GM23338 (cell line): ENCODE data around the gene HPS5. TPM values are rescaled to one million over a fixed set of nuclear protein-coding genes. Genes with fewer than 3 reads are reported as not detected.

Experiments used
- ATAC-seq: fragments of 200-7000 bp; cut with Tn5 transposase; 3 replicates; pipeline ENCODE4 v1.9.1; 2020
- DNase-seq: peaks from one replicate; pipeline ENCODE4 v3.0.0-alpha.2; 2015; ENCODE audit warnings: low spot score
- H2AFZ ChIP-seq: fragments of 200-600 bp; sonication (generic); 2 replicates; pipeline ENCODE4 v1.8.0; 2016; ENCODE audit warnings: antibody characterized with exemption, mild to moderate bottlenecking, moderate library complexity
- H3F3A ChIP-seq: fragments of 200-600 bp; sonication (generic); replicated peaks from 2 replicates; pipeline ENCODE4 v1.8.0; 2017; ENCODE audit warnings: antibody characterized with exemption, mixed run types, low read depth
- H3K27ac ChIP-seq: fragments of 200-600 bp; sonication (generic); 2 replicates; pipeline ENCODE4 v1.6.1; 2016; ENCODE audit warnings: low read depth
- H3K27me3 ChIP-seq: fragments of 200-600 bp; sonication (generic); 2 replicates; pipeline ENCODE4 v1.8.0; 2016; ENCODE audit warnings: mild to moderate bottlenecking, mixed run types, moderate library complexity; ENCODE audit not compliant: insufficient read depth
- H3K36me3 ChIP-seq: fragments of 200-600 bp; sonication (generic); 2 replicates; pipeline ENCODE4 v1.8.0; 2016; ENCODE audit warnings: mild to moderate bottlenecking; ENCODE audit not compliant: insufficient read depth
- H3K4me1 ChIP-seq: fragments of 200-600 bp; sonication (generic); 2 replicates; pipeline ENCODE4 v1.8.0; 2016; ENCODE audit warnings: mild to moderate bottlenecking, moderate library complexity; ENCODE audit not compliant: insufficient read depth
- H3K4me2 ChIP-seq: fragments of 200-600 bp; sonication (generic); 2 replicates; pipeline ENCODE4 v1.7.1; 2017; ENCODE audit warnings: mixed run types
- H3K4me3 ChIP-seq: fragments of 200-600 bp; sonication (generic); 2 replicates; pipeline ENCODE4 v1.6.1; 2016; ENCODE audit warnings: mixed run types
- H3K79me2 ChIP-seq: fragments of 200-600 bp; sonication (generic); replicated peaks from 2 replicates; pipeline ENCODE4 v1.8.0; 2017; ENCODE audit warnings: mild to moderate bottlenecking; ENCODE audit not compliant: insufficient read depth
- H3K9me2 ChIP-seq: fragments of 200-600 bp; sonication (generic); 2 replicates; pipeline ENCODE4 v1.8.0; 2017; ENCODE audit not compliant: insufficient read depth
- H4K20me1 ChIP-seq: fragments of 200-600 bp; sonication (generic); replicated peaks from 2 replicates; pipeline ENCODE4 v1.8.0; 2017; ENCODE audit warnings: mild to moderate bottlenecking; ENCODE audit not compliant: insufficient read depth
- H3K27ac Mint-ChIP-seq: 2 replicates; pipeline ENCODE4 v1.8.0; 2020; ENCODE audit warnings: inconsistent platforms, mild to moderate bottlenecking, moderate library complexity, mixed read lengths
- H3K27me3 Mint-ChIP-seq: 3 replicates; pipeline ENCODE4 v1.8.0; 2022; ENCODE audit warnings: low read depth, mild to moderate bottlenecking, moderate library complexity, mixed read lengths, inconsistent platforms; ENCODE audit not compliant: insufficient read depth, poor library complexity
- H3K36me3 Mint-ChIP-seq: 3 replicates; pipeline ENCODE4 v1.8.0; 2021; ENCODE audit warnings: low read depth, mild to moderate bottlenecking, inconsistent platforms, moderate library complexity, mixed read lengths
- H3K4me1 Mint-ChIP-seq: 3 replicates; pipeline ENCODE4 v1.8.0; 2020; ENCODE audit warnings: mild to moderate bottlenecking, inconsistent platforms, mixed read lengths
- H3K4me3 Mint-ChIP-seq: 3 replicates; pipeline ENCODE4 v1.8.0; 2021; ENCODE audit warnings: moderate library complexity, mild to moderate bottlenecking, inconsistent platforms, mixed read lengths
- H3K9me3 Mint-ChIP-seq: 3 replicates; pipeline ENCODE4 v1.8.0; 2020; ENCODE audit warnings: moderate library complexity, mild to moderate bottlenecking, inconsistent platforms, mixed read lengths
- CREB1 ChIP-seq: fragments of 250-450 bp; sonication (Bioruptor Pico); IDR thresholded peaks from 2 replicates; pipeline ENCODE4 v1.5.0; 2020; ENCODE audit warnings: low read depth, mild to moderate bottlenecking, moderate library complexity
- EZH2 ChIP-seq: fragments of 200-600 bp; sonication (generic); IDR thresholded peaks from one replicate; pipeline ENCODE4 v1.8.0; 2017; ENCODE audit warnings: antibody characterized with exemption, mild to moderate bottlenecking, low read depth; ENCODE audit not compliant: unreplicated experiment
- EZH2phosphoT487 ChIP-seq: fragments of 200-600 bp; sonication (generic); IDR thresholded peaks from one replicate; pipeline ENCODE4 v1.8.1; 2018; ENCODE audit warnings: antibody characterized with exemption; ENCODE audit not compliant: unreplicated experiment
- JUNB ChIP-seq: IDR thresholded peaks from one replicate; pipeline ENCODE4 v1.6.1; 2016; ENCODE audit warnings: antibody characterized with exemption; ENCODE audit not compliant: unreplicated experiment
- NANOG ChIP-seq: IDR thresholded peaks from 2 replicates; pipeline ENCODE4 v1.6.1; 2016; ENCODE audit warnings: antibody characterized with exemption, borderline replicate concordance
- POLR2AphosphoS5 ChIP-seq: IDR thresholded peaks from 2 replicates; pipeline ENCODE4 v1.6.1; 2016; ENCODE audit warnings: antibody characterized with exemption, low read depth
- STAT1 ChIP-seq: IDR thresholded peaks from one replicate; pipeline ENCODE4 v1.6.1; 2016; ENCODE audit warnings: antibody characterized with exemption; ENCODE audit not compliant: unreplicated experiment
- ZNF114 ChIP-seq: fragments of 250-450 bp; sonication (Bioruptor Pico); IDR thresholded peaks from 2 replicates; pipeline ENCODE4 v1.5.0; 2020; ENCODE audit warnings: mild to moderate bottlenecking, moderate library complexity
- ZNF331 ChIP-seq: fragments of 250-450 bp; sonication (Bioruptor Pico); IDR thresholded peaks from 2 replicates; pipeline ENCODE4 v1.5.0; 2020; ENCODE audit warnings: low read depth, mild to moderate bottlenecking, moderate library complexity
- polyA plus RNA-seq: library from polyadenylated mRNA; unstranded; fragments of >200 nt; fragmentation: Nextera tagmentation; extraction: Ambion mirVana; gene quantifications from 2 replicates; pipeline ENCODE4 v1.2.1, GENCODE V29; 2016
- total RNA-seq: library from RNA; depleted of rRNA; stranded (reverse); fragments of >200 nt; shearing (Covaris generic); gene quantifications from 2 replicates; pipeline ENCODE4 v1.2.3, GENCODE V29; 2014
- TF ChIP-seq, protein P1 (sequence below), 2 experiments: fragments of 200-600 bp in 1 of 2; sonication (generic) in 1 of 2; conservative IDR thresholded peaks; 2 replicates each; pipeline versions ENCODE4 v1.5.1 to v1.6.1; 2016 to 2017; ENCODE audit warnings: antibody characterized with exemption in 2 of 2, low read depth in 2 of 2, mild to moderate bottlenecking in 2 of 2, moderate library complexity in 1 of 2
- TF ChIP-seq, protein P2 (sequence below): IDR thresholded peaks from one replicate; pipeline ENCODE4 v1.6.1; 2018; ENCODE audit warnings: antibody characterized with exemption; ENCODE audit not compliant: unreplicated experiment
- TF ChIP-seq, protein P3 (sequence below): IDR thresholded peaks from 2 replicates; pipeline ENCODE4 v1.6.1; 2016; ENCODE audit warnings: antibody characterized with exemption

The HPS5 gene
- total and polyA plus RNA-seq, 2 experiments from 2014 or later, result 11.5 to 18.6 TPM

DNA sequence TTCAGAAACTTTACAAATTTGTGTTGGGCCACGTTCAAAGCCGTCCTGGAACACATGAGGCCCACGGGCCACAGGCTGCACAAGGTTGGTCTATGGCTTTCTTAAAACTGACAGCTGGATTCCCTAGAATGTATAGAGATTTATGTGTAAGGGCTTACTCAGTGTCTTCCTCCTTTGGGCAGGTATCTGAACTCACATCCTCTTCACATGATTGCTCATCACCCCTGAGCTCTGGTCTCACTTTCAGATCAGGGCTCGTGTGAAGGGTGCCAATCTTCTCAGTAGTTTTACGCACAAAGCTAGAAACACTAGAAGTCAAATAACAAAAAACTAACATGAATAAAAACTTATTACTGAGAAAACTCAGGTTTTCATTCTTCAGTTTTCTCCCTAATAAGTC, 27.1 kb downstream of the HPS5 start:
- no peak overlapping the region for H3K27ac Mint-ChIP-seq
- ATAC-seq (no peak), DNase-seq (no peak)
- peaks cover 3% of the 10 kb centered on the region for H4K20me1 ChIP-seq
- peaks cover 83% of the 10 kb centered on the region for H3K36me3 Mint-ChIP-seq
- no peaks in the 10 kb centered on the region for H3K4me1 ChIP-seq
- H3K36me3 ChIP-seq, result peaks cover 65% of the 10 kb centered on the region
- no peak overlapping the region for H2AFZ ChIP-seq
- TF ChIP-seq EZH2phosphoT487 (no peak), ZNF331 (CRISPR knock-in tag) (no peak), NANOG (no peak), JUNB (no peak), EZH2 (no peak), CREB1 (CRISPR knock-in tag) (no peak), ZNF114 (CRISPR knock-in tag) (no peak), POLR2AphosphoS5 (no peak), STAT1 (no peak)
- TF ChIP-seq, protein P1, sequence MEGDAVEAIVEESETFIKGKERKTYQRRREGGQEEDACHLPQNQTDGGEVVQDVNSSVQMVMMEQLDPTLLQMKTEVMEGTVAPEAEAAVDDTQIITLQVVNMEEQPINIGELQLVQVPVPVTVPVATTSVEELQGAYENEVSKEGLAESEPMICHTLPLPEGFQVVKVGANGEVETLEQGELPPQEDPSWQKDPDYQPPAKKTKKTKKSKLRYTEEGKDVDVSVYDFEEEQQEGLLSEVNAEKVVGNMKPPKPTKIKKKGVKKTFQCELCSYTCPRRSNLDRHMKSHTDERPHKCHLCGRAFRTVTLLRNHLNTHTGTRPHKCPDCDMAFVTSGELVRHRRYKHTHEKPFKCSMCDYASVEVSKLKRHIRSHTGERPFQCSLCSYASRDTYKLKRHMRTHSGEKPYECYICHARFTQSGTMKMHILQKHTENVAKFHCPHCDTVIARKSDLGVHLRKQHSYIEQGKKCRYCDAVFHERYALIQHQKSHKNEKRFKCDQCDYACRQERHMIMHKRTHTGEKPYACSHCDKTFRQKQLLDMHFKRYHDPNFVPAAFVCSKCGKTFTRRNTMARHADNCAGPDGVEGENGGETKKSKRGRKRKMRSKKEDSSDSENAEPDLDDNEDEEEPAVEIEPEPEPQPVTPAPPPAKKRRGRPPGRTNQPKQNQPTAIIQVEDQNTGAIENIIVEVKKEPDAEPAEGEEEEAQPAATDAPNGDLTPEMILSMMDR (conservative IDR thresholded peaks at IDR 0.05; ENCODE audit: low read depth in 2 of 2), result no peak
- TF ChIP-seq, protein P2, sequence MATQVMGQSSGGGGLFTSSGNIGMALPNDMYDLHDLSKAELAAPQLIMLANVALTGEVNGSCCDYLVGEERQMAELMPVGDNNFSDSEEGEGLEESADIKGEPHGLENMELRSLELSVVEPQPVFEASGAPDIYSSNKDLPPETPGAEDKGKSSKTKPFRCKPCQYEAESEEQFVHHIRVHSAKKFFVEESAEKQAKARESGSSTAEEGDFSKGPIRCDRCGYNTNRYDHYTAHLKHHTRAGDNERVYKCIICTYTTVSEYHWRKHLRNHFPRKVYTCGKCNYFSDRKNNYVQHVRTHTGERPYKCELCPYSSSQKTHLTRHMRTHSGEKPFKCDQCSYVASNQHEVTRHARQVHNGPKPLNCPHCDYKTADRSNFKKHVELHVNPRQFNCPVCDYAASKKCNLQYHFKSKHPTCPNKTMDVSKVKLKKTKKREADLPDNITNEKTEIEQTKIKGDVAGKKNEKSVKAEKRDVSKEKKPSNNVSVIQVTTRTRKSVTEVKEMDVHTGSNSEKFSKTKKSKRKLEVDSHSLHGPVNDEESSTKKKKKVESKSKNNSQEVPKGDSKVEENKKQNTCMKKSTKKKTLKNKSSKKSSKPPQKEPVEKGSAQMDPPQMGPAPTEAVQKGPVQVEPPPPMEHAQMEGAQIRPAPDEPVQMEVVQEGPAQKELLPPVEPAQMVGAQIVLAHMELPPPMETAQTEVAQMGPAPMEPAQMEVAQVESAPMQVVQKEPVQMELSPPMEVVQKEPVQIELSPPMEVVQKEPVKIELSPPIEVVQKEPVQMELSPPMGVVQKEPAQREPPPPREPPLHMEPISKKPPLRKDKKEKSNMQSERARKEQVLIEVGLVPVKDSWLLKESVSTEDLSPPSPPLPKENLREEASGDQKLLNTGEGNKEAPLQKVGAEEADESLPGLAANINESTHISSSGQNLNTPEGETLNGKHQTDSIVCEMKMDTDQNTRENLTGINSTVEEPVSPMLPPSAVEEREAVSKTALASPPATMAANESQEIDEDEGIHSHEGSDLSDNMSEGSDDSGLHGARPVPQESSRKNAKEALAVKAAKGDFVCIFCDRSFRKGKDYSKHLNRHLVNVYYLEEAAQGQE, result no peak
- TF ChIP-seq, protein P3, sequence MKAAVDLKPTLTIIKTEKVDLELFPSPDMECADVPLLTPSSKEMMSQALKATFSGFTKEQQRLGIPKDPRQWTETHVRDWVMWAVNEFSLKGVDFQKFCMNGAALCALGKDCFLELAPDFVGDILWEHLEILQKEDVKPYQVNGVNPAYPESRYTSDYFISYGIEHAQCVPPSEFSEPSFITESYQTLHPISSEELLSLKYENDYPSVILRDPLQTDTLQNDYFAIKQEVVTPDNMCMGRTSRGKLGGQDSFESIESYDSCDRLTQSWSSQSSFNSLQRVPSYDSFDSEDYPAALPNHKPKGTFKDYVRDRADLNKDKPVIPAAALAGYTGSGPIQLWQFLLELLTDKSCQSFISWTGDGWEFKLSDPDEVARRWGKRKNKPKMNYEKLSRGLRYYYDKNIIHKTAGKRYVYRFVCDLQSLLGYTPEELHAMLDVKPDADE, result no peak
- H3K79me2 ChIP-seq, result no peaks in the 10 kb centered on the region
- H3K27me3 Mint-ChIP-seq, result no peaks in the 10 kb centered on the region
- H3F3A ChIP-seq, result no peaks in the 10 kb centered on the region
- H3K4me2 ChIP-seq, result no peak overlapping the region
- H3K9me3 Mint-ChIP-seq, result no peaks in the 10 kb centered on the region
- no peaks in the 10 kb centered on the region for H3K4me1 Mint-ChIP-seq
- H3K4me3 ChIP-seq, result no peak overlapping the region
- H3K27me3 ChIP-seq, result no peaks in the 10 kb centered on the region
- H3K9me2 ChIP-seq, result no peaks in the 10 kb centered on the region
- no peak overlapping the region for H3K4me3 Mint-ChIP-seq
- no peak overlapping the region for H3K27ac ChIP-seq
